H9 (cell line): ENCODE data around the gene RET. TPM values are rescaled to one million over a fixed set of nuclear protein-coding genes. Genes with fewer than 3 reads are reported as not detected.

Experiments used
- DNase-seq: peaks from one replicate; pipeline ENCODE4 v3.0.0-alpha.2; 2017
- H2AFZ ChIP-seq: one replicate; pipeline ENCODE4 v1.6.1; 2013; ENCODE audit warnings: mild to moderate bottlenecking, low read length, control low read depth, moderate library complexity
- H2AK5ac ChIP-seq: 2 replicates; pipeline ENCODE4 v1.6.1; 2013; ENCODE audit warnings: low read length, control low read depth, mixed read lengths; ENCODE audit not compliant: insufficient read length
- H2BK120ac ChIP-seq: one replicate; pipeline ENCODE4 v1.6.1; 2013; ENCODE audit warnings: low read depth, mild to moderate bottlenecking, low read length, control low read depth, inconsistent platforms; ENCODE audit not compliant: poor library complexity, severe bottlenecking
- H2BK12ac ChIP-seq: 2 replicates; pipeline ENCODE4 v1.6.1; 2013; ENCODE audit warnings: low read length, control low read depth, mixed read lengths, low read depth; ENCODE audit not compliant: insufficient read length
- H2BK15ac ChIP-seq: 2 replicates; pipeline ENCODE4 v1.6.1; 2013; ENCODE audit warnings: low read depth, low read length, control low read depth
- H2BK20ac ChIP-seq: one replicate; pipeline ENCODE4 v1.6.1; 2013; ENCODE audit warnings: low read depth, mild to moderate bottlenecking, low read length, control low read depth, inconsistent platforms; ENCODE audit not compliant: poor library complexity, severe bottlenecking
- H2BK5ac ChIP-seq: 2 replicates; pipeline ENCODE4 v1.6.1; 2013; ENCODE audit warnings: low read length, control low read depth, mixed read lengths; ENCODE audit not compliant: insufficient read length
- H3K14ac ChIP-seq: 2 replicates; pipeline ENCODE4 v1.6.1; 2013; ENCODE audit warnings: low read length, control low read depth; ENCODE audit not compliant: insufficient read depth
- H3K18ac ChIP-seq: 2 replicates; pipeline ENCODE4 v1.6.1; 2013; ENCODE audit warnings: low read depth, mild to moderate bottlenecking, mixed read lengths, low read length, control low read depth; ENCODE audit not compliant: insufficient read length
- H3K23ac ChIP-seq: 2 replicates; pipeline ENCODE4 v1.6.1; 2013; ENCODE audit warnings: low read length, control low read depth, mixed read lengths, low read depth; ENCODE audit not compliant: insufficient read length
- H3K23me2 ChIP-seq: 2 replicates; pipeline ENCODE4 v1.6.1; 2013; ENCODE audit warnings: low read depth, mild to moderate bottlenecking, mixed read lengths, low read length, control low read depth; ENCODE audit not compliant: insufficient read length, poor library complexity, severe bottlenecking
- H3K27ac ChIP-seq: 2 replicates; pipeline ENCODE4 v1.5.1; 2013; ENCODE audit warnings: low read length, control low read depth, mixed read lengths, low read depth; ENCODE audit not compliant: insufficient read length
- H3K27me3 ChIP-seq: 2 replicates; pipeline ENCODE4 v1.6.1; 2013; ENCODE audit warnings: low read length, control low read depth, inconsistent platforms; ENCODE audit not compliant: insufficient read depth
- H3K4ac ChIP-seq: 2 replicates; pipeline ENCODE4 v1.6.1; 2013; ENCODE audit warnings: low read depth, mild to moderate bottlenecking, control low read depth, inconsistent platforms, low read length, moderate library complexity
- H3K4me1 ChIP-seq: 2 replicates; pipeline ENCODE4 v1.6.1; 2013; ENCODE audit warnings: low read length, control low read depth, inconsistent platforms; ENCODE audit not compliant: insufficient read depth
- H3K4me2 ChIP-seq: 2 replicates; pipeline ENCODE4 v1.6.1; 2013; ENCODE audit warnings: low read length, control low read depth, mixed read lengths; ENCODE audit not compliant: insufficient read length, insufficient read depth
- H3K56ac ChIP-seq: 2 replicates; pipeline ENCODE4 v1.6.1; 2013; ENCODE audit warnings: low read depth, mild to moderate bottlenecking, mixed read lengths, low read length, control low read depth; ENCODE audit not compliant: insufficient read length
- H3K79me1 ChIP-seq: 2 replicates; pipeline ENCODE4 v1.6.1; 2013; ENCODE audit warnings: low read depth, mild to moderate bottlenecking, moderate library complexity, low read length, control low read depth, inconsistent platforms; ENCODE audit not compliant: insufficient read depth, poor library complexity, severe bottlenecking
- H3K79me2 ChIP-seq: 2 replicates; pipeline ENCODE4 v1.6.1; 2013; ENCODE audit warnings: low read length, control low read depth, inconsistent platforms; ENCODE audit not compliant: insufficient read depth
- H3K9ac ChIP-seq: 2 replicates; pipeline ENCODE4 v1.6.1; 2013; ENCODE audit warnings: low read length, control low read depth, mixed read lengths; ENCODE audit not compliant: insufficient read length; ENCODE audit errors: extremely low read depth
- H3K9me3 ChIP-seq: one replicate; pipeline ENCODE4 v1.6.1; 2013; ENCODE audit warnings: low read depth, low read length, inconsistent platforms; ENCODE audit not compliant: control insufficient read depth
- H3T11ph ChIP-seq: one replicate; pipeline ENCODE4 v1.6.1; 2013; ENCODE audit warnings: mild to moderate bottlenecking, low read length, control low read depth, inconsistent platforms
- H4K20me1 ChIP-seq: one replicate; pipeline ENCODE4 v1.6.1; 2013; ENCODE audit not compliant: control insufficient read depth, insufficient read length, insufficient read depth
- H4K5ac ChIP-seq: 2 replicates; pipeline ENCODE4 v1.6.1; 2013; ENCODE audit warnings: low read depth, mild to moderate bottlenecking, mixed read lengths, low read length, control low read depth; ENCODE audit not compliant: insufficient read length
- H4K8ac ChIP-seq: replicated peaks from 2 replicates; pipeline ENCODE4 v1.6.1; 2013; ENCODE audit warnings: low read length, control low read depth, mixed read lengths, low read depth; ENCODE audit not compliant: insufficient read length
- H4K91ac ChIP-seq: 2 replicates; pipeline ENCODE4 v1.6.1; 2013; ENCODE audit warnings: low read depth, mild to moderate bottlenecking, moderate library complexity, mixed read lengths, low read length, control low read depth; ENCODE audit not compliant: insufficient read length
- H3K27ac Mint-ChIP-seq, 3 experiments: 2 replicates in 2 of 3; 3 replicates in 1 of 3; pipeline ENCODE4 v1.8.0; 2020 to 2021; ENCODE audit warnings: mixed read lengths in 3 of 3, mild to moderate bottlenecking in 1 of 3, moderate library complexity in 1 of 3
- H3K27me3 Mint-ChIP-seq: 2 replicates; pipeline ENCODE4 v1.8.0; 2021; ENCODE audit warnings: low read depth, mild to moderate bottlenecking, moderate library complexity, mixed read lengths
- H3K36me3 Mint-ChIP-seq, 3 experiments: 2 replicates in 2 of 3; 3 replicates in 1 of 3; pipeline ENCODE4 v1.8.0; 2020 to 2021; ENCODE audit warnings: low read depth in 3 of 3, mixed read lengths in 3 of 3; ENCODE audit not compliant: insufficient read depth in 1 of 3
- H3K4me1 Mint-ChIP-seq, 2 experiments: 2 replicates each; pipeline ENCODE4 v1.8.0; 2020; ENCODE audit warnings: mixed read lengths in 2 of 2
- H3K4me3 Mint-ChIP-seq, 2 experiments: 2 replicates in 1 of 2; 3 replicates in 1 of 2; pipeline ENCODE4 v1.8.0; 2020 to 2021; ENCODE audit warnings: mild to moderate bottlenecking in 2 of 2, mixed read lengths in 2 of 2, moderate library complexity in 1 of 2
- H3K9me3 Mint-ChIP-seq, 2 experiments: 2 replicates in 1 of 2; 3 replicates in 1 of 2; pipeline ENCODE4 v1.8.0; 2020; ENCODE audit warnings: mild to moderate bottlenecking in 2 of 2, mixed read lengths in 2 of 2, moderate library complexity in 1 of 2
- CTCF ChIP-seq: fragments of 200-600 bp; sonication (generic); conservative IDR thresholded peaks from 3 replicates; pipeline ENCODE4 v1.8.0; 2021; ENCODE audit warnings: antibody characterized with exemption, mild to moderate bottlenecking
- WGBS: extraction: QIAGEN DNeasy Blood & Tissue Kit; methylation state at CpG from one replicate; pipeline ENCODE4 v1.1.7; 2013; ENCODE audit warnings: missing lambda C conversion rate, low lambda C conversion rate, mixed read lengths; ENCODE audit not compliant: insufficient read length; ENCODE audit errors: extremely low coverage; 5-methylcytosine and 5-hydroxymethylcytosine counted together
- total RNA-seq: library from RNA; stranded (reverse); gene quantifications from 2 replicates; pipeline ENCODE4 v1.2.1, GENCODE V29; 2021

Gene RET
- total RNA-seq, 1 experiment from 2014 or later, result 12.2 TPM

DNA sequence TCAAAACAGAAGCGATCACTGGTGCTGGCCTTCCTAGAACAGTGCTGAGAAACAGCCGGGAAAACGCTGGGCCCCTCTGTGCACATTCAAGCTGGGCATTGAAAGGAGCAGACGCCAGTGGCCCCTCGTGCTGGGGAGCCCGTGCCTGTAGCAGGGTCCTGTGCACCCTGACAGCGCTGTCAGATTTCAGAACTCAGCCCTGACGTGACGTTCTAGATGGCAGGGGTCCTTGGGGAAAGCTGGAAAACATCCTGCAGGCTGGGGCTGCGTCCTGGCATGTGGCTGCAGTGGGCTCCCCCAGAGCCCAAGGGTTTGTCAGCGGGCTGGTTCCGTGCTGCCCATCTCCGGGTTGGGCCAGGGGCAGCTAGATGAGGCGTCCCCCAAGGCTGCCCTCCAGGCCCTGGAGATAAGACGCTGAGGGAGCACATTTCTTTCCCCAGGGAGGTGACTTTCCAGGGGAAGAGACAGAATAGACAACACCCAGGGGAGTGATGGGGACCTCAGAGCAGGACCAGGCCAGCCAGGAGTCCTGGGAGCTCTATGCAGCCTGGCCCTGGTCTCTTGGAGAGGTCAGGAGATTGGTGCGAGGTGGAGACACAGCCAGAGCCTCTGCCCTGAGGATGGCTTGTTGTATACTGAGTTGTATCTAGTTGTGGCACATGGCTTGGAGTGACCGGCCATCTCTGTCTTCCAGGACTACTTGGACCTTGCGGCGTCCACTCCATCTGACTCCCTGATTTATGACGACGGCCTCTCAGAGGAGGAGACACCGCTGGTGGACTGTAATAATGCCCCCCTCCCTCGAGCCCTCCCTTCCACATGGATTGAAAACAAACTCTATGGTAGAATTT is 49.2 kb downstream of the RET start:
- H3K4me3 Mint-ChIP-seq, result no peak overlapping the region
- no peak overlapping the region for H2BK15ac ChIP-seq

More for the DNA sequence above, 49.2 kb downstream of the RET start:
- no peaks in the 10 kb centered on the region for H3K79me1 ChIP-seq
- no peak overlapping the region for H3K27ac Mint-ChIP-seq
- no peaks in the 10 kb centered on the region for H3K79me2 ChIP-seq
- H2AK5ac ChIP-seq, result no peak overlapping the region
- H3K36me3 Mint-ChIP-seq, result peaks cover 0 to 10% (median 7%) of the 10 kb centered on the region in 3 experiments; a peak in 4 of 7 replicates
- H3K9me3 ChIP-seq, result no peaks in the 10 kb centered on the region
- no peak overlapping the region for H2BK120ac ChIP-seq
- no peak overlapping the region for H3K56ac ChIP-seq
- H3K4ac ChIP-seq, result no peak overlapping the region; the same call in 1 of the 2 replicates
- H3K27me3 ChIP-seq, result no peaks in the 10 kb centered on the region
- no peak overlapping the region for H4K91ac ChIP-seq
- no peak overlapping the region for H4K5ac ChIP-seq
- no peak overlapping the region for H3K27ac ChIP-seq
- H3K27me3 Mint-ChIP-seq, result no peaks in the 10 kb centered on the region; the same call in 1 of the 2 replicates
- DNase-seq, result peak; percentile 17
- no peak overlapping the region for H3K9ac ChIP-seq
- peaks cover 8 to 9% of the 10 kb centered on the region in 2 experiments for H3K4me1 Mint-ChIP-seq
- TF ChIP-seq CTCF, result no peak
- H3K9me3 Mint-ChIP-seq, result no peaks in the 10 kb centered on the region
- no peak overlapping the region for H2AFZ ChIP-seq
- no peak overlapping the region for H3K14ac ChIP-seq
- no peak overlapping the region for H3K23ac ChIP-seq
- no peak overlapping the region for H2BK12ac ChIP-seq
- peaks cover 2% of the 10 kb centered on the region for H3K23me2 ChIP-seq
- WGBS, result no CpG with 5 or more reads among the region's 23 CpGs
- no peak overlapping the region for H2BK5ac ChIP-seq
- H3K4me1 ChIP-seq, result no peaks in the 10 kb centered on the region; the same call in 1 of the 2 replicates
- H3K4me2 ChIP-seq, result no peak overlapping the region
- H3K18ac ChIP-seq, result no peak overlapping the region
- no peak overlapping the region for H2BK20ac ChIP-seq
- no peaks in the 10 kb centered on the region for H4K20me1 ChIP-seq
- H3T11ph ChIP-seq, result no peak overlapping the region
- no peak overlapping the region for H4K8ac ChIP-seq
